Eye (tissue), 1 donor: Measurements from ENCODE around the gene TIE1.
A peak's percentile ranks its signal among the peaks of the same experiment; 100 is the strongest.

Experiments
- DNase-seq: peaks from one replicate; pipeline ENCODE4 v3.0.0-alpha.2; 2015

The TIE1 gene

DNA sequence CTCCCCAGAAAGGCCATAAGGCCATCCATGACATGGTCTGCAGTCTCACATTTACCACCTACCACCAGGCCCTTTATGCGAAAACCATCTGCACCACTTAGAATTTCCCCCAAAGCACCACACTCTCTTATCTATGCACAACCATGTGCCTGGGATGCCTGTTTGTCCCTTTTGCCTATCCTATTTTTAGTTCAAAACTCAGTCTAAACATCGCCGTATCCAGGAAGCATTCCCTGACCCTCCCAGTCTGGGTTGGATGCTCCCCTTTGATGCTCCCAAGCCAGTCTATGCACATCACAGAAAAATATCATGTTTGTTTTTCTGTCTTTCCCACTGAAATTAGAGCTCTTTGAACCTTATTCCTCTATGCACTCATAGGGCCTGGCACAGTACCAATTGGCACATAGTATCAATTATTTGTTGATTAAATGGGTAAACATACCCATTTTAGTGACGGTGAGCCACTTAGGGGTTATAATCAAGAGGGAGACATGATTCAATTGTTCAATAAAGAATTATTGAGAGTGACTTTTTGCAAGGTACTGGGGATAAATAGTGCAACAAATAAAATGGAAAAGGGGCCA, 43.6 kb downstream of the TIE1 start:
- DNase-seq, result no peak

- DNase-seq, result no peak
These were observed 44.3 kb downstream of the TIE1 start for GRCh38 chr1:43345120-43345519.

DNA sequence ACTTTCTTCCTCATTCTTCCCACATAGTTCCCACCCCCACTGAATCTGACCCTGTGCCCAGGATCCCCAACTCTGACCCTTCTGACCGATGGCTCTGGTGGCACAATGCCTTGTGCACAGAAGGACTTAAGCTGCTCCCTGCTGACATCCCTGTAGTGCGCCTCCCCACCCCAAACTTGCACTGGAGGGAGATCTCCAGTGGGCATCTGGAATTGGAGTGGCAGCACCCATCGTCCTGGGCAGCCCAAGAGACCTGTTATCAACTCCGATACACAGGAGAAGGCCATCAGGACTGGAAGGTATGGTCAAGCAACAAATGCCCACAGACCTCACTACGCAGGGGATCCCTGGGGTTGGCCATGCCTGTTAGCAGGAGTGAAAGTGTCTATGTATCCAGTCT, 45.9 kb downstream of the TIE1 start:
- DNase-seq, result no peak

- no peak for DNase-seq
These were observed 47.6 kb downstream of the TIE1 start for GRCh38 chr1:43348343-43348808.

- peak; percentile 93 for DNase-seq
These were observed 48.2 kb downstream of the TIE1 start for GRCh38 chr1:43348809-43349593.

GRCh38 chr1:43349594-43350306, 49.0 kb downstream of the TIE1 start:
- no peak for DNase-seq

- DNase-seq, result no peak
These were observed 50.2 kb downstream of the TIE1 start for GRCh38 chr1:43350976-43351375.

DNA sequence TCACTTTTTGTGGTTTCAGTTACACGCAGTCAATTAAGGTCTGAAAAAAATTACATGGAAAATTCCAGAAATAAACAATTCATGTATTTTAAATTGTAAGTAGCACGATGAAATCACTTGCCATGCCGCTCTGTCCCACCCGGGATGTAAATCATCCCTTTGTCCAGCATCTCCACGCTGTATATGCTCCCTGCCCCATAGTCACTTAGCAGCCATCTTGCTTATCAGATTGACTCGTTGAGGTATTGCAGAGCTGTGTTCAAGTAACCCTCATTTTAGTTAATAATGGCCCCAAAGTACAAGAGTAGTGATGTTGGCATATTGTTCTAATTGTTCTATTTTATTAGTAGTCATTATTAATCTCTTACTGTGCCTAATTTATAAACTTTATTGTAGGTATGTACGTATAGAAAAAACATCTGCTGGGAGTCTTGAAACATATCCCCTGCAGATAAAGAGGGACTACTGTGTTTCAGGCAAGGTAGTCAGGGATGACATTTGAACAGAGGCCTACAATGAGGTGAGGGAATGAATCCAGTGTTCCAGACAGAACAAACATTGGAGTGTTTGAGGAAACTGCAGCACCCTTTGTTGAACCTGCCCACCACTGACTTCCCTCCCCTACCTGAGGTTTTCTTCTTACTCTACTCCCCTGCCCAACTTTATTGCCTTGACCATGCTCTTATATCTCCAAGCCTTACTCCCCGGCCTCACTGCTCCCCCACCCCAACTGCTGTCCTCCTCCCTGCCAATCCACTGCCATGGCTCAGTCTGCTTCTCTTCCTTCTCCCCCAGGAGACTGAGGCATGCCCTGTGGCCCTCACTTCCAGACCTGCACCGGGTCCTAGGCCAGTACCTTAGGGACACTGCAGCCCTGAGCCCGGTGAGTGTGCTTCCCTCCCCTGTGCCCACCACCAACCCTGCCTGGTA, 50.9 kb downstream of the TIE1 start:
- DNase-seq, result no peak

DNA sequence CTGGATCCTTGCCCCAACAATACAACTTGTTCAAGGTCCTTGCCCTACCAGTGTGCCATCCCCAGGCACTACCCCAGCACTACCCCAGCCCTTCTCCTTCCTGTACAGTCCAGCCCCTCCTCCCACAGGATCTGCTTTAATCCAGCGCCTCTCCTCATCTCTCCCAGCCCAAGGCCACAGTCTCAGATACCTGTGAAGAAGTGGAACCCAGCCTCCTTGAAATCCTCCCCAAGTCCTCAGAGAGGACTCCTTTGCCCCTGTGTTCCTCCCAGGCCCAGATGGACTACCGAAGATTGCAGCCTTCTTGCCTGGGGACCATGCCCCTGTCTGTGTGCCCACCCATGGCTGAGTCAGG, 51.5 kb downstream of the TIE1 start:
- no peak for DNase-seq

DNA sequence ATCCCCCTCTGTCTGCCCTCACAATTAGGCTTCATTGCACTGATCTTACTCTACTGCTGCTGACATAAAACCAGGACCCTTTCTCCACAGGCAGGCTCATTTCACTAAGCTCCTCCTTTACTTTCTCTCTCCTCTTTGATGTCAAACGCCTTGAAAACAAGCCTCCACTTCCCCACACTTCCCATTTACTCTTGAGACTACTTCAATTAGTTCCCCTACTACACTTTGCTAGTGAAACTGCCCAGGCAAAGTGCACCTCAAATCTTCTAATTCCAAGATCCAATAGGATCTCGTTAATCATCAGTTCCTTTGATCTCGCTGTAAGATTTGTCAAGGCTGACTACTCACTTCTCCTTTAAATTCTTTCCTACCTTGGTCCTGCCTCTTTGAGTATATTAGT, 52.1 kb downstream of the TIE1 start:
- no peak for DNase-seq

DNA sequence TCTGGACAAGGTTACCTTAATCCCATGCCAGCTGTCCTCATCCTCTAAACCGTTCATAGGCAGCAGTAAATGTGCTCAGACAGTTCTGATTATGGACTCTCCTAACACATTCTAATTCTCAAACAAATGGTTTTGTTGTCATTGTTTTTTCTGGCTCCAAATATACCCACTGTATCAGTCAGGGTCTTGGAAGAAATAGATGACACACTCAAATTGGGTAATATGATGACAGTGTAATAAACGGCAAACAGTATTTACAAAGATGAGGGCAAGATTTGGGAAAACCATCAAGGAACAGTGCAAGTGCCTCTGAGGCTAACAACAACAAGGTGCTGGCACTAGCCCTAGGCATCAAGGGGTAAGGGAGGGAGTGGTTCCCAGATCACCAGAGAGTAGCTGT, 53.7 kb downstream of the TIE1 start:
- DNase-seq, result no peak

DNA sequence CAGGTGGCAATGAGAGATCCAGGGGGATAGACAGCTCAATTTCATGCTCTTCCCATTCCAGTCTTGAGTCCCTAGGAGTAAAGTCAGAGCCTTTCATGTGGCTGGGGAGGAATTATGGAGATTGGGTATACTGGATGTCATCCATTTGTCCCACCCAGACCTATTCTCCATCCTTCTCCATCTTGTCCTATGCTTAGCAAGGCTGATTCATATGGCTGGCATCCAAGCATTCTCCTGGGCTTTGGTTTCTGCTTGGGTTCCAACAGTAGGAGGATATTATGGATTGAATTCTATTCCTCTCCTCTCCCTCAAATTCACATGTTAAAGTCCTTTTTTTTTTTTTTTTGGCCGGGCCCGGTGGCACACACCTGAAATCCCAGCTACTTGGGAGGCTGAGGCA, 54.2 kb downstream of the TIE1 start:
- no peak for DNase-seq

DNA sequence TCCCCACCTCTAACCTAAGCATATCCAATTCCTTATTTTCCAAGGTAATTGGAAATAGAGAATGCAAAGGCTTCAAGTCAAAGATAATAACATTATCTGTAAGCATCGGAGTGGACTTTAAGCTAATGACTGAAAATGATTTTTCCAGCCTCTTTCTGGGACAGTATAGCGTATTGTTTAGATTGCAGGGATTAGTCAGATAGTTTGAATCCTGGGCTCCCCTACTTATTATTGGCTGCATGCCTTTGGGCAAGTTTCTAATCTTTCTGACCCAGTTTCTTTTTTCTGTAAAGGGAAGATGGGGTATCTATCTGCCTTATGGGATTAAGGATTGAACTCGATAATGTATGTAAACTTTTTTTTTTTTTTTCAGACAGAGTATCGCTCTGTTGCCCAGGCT, 56.5 kb downstream of the TIE1 start:
- DNase-seq, result no peak

GRCh38 chr1:43358121-43358745, 57.5 kb downstream of the TIE1 start:
- no peak for DNase-seq

GRCh38 chr1:43358746-43359693, 58.2 kb downstream of the TIE1 start, which contains the start of gene CDC20:
CDC20 (plus strand) TSS chr1:43358981; CDS start chr1:43359216, 235 bp downstream.
- peak; percentile 99 for DNase-seq

DNA sequence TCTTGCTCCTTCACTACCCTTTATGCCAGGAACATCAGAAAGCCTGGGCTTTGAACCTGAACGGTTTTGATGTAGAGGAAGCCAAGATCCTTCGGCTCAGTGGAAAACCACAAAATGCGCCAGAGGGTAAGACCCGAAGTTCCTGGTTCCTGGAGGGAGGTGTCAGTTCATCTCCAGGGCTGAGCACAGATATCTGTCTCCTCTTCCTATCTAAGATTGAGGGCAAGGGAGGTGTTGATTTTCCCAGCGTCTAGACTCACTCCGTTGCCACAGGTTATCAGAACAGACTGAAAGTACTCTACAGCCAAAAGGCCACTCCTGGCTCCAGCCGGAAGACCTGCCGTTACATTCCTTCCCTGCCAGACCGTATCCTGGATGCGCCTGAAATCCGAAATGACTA, 58.9 kb downstream of the TIE1 start:
- no peak for DNase-seq

GRCh38 chr1:43360616-43361015, 59.8 kb downstream of the TIE1 start:
- no peak for DNase-seq

DNA sequence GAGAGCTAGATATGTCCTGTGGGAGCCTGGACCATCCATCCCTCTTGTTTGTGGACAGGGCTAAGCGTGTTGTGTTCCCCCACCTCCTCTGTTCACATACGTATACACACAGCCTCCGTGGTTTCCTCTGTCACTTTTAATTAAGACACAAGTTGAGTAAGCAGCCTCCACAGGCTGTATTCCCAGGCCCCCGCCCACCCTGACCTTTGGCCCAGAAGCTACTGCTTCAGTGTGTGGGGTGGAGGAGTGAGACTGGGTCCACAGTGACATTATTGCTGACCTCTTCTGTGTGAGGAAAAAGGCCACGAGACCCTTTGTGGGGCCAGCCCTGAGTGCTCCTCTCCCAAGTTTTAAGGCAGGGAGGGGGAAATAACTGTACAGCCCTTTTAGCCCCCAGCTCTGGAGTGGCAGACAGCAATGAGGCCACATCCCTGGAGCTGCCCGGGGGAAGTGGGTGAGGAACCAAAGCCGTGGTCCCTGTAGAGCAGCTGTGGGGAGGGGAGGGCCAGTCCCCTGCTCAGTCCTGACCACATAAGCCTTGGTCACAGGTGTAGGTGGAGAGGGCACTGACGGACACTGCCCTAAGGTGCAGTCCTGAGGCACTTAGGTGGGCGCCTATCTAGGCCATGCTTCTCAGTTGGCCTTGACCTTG, 62.6 kb downstream of the TIE1 start:
- DNase-seq, result peak; percentile 53

DNA sequence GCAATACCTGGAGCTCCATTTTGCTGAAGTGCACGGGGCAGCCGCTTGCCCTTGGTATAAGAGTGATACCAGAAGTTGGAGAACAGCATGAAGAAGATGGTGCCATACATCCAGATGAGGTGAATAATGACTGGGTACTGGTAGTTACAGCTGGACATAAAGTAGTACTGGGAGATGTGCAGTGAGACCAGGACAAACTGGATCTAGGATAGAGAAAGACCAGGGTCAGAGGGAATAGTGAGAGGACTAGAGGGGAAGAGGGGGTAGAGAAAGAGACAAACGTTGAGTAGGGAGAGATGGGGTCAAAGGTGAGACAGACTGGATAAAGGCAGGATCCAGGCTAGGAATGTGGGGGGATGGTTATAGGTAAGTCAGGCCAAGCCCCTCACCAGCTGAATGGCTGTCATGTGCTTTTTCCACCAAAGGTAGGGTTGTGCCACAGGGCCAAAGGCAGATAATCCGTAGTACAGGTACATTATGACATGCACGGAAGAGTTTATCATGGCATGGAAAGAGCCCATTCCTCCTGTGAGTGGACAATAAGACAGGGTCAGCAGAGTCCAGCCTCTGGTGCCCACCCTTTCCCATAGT, 63.2 kb downstream of the TIE1 start:
- no peak for DNase-seq

DNA sequence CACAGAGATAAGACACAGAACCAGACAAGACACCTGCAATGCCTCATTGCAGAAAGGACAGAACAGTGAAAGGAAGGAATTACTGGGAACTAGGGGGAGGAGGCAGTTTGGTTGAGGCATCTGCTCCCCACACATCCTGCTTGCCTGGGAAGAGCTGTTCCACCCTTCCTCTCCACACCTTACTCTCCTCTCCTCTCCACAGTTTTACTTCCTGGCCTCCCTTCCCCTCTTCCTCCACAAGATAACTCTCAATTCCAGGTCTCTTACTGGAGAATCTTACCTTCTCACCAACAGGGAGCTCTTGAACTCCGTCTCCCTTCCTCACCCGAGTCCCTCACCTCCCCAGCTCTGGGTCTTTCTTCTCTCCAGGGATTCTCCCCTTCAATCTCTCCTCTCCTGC, 64.9 kb downstream of the TIE1 start:
- DNase-seq, result no peak
